HG03139 (cell line): Measurements from ENCODE around the gene TGFBR1.
"Not testable (repeated sequence)": the region's sequence is repeated elsewhere in the genome, so short reads cannot be mapped to it uniquely, and the experiment has no call there.

Experiments
- ATAC-seq: cut with Tn5 transposase; IDR thresholded peaks from one replicate; pipeline ENCODE4 v1.9.1; 2021; ENCODE audit not compliant: unreplicated experiment

Gene TGFBR1

DNA sequence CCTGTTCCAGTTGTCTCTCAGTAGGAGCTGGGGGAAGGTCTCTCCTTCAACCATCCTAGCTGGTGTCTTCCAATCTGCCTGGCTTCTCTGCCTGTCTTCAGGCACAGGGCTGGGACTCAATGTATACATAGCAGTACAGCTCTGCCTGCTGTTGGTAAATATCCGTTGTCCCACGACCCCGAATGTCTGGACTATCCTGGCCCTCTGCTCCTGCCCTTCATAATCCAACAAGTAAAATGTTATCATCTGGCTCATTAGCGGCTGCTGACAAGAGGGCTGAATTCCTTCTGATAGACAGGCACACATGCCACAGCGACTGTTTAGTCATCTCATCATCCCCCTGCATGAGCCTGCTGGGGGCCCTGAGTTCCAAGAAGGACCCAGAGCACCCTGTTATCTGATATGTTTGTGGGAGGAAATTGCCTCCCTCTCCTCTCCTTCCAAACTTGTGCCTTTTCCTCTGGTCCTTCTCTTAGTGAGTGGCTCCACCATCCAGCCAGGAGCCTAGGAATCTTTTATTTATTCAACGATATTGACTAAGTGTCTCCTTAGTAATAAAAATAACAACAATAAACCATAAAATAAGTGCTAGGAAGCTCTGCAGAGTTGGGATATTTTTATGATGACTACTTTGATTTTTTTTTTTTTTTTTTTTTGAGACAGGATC is 29.5 kb upstream of the TGFBR1 start:
- no peak for ATAC-seq

- ATAC-seq: no peak
Observed at GRCh38 chr9:99076030-99076429, 28.9 kb upstream of the TGFBR1 start.

- ATAC-seq: no peak
Observed at GRCh38 chr9:99076483-99077171, 28.3 kb upstream of the TGFBR1 start.

GRCh38 chr9:99078717-99079116 is 26.2 kb upstream of the TGFBR1 start:
- ATAC-seq: no peak

DNA sequence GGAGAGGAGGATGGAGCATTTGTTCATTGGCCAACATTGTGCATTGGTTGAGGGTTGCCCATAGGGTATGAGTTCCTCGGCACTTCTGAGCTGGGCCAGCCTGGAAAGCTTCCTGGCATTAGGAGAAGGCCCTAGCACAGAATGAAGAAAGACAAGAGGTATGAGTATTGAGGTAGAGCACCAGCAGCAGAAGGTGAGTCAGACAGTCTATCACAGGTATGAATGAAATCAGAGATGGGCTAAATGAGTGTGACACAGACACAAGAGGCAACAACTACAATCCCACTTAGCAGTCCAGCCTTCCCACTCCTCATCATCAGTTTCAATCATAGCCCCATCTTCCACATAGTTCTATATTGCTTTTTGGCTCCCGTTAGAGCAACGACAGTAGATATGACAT is 25.4 kb upstream of the TGFBR1 start:
- ATAC-seq: no peak

- no peak for ATAC-seq
Observed at GRCh38 chr9:99083051-99083450, 21.9 kb upstream of the TGFBR1 start.

DNA sequence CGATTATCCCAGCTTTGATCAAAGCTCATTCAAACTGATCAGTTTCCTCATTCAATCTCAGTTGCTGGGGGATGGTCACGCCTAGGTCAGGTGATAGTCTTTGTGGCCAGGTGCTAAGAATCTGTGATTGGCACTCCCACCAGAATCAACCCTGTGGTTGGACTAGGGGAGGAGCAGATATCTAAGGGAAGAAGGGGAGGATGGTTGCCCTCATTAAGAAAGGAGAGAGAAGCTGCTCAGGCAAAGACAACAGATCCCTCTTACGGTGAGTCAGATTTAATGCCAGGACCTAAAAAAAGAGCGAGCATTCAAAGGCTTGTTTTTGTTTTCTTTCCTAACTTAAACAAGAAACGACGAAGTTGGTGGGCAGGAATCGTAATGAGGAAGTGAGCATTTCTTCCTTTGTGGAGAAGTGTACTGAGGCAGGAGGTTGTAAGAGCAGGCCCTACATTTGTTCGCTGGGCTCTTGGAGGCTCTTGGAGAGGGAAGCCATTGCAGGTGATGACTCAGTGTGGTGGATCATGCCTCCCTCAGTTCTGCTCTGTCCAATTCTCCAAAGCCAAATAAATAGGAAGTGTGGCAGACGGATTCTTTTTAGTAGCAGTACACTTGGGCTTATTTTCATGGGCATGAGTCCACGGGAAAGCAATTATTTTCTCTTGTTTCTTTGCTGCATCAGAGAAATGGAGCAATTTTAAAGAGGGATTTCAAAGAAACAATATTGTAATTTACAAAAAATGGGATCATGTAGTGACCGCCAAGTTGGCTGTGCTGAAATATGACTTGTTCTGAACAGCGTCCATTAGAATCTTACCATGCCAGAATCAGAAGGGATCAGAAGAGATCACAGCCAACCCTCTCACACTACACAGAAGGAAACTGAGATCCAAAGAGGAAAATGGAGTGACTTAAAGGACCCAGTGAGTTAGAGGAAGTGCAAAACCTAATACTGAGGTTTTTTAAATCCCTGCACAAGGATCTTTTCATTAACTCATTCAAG is 18.7 kb upstream of the TGFBR1 start:
- no peak for ATAC-seq

DNA sequence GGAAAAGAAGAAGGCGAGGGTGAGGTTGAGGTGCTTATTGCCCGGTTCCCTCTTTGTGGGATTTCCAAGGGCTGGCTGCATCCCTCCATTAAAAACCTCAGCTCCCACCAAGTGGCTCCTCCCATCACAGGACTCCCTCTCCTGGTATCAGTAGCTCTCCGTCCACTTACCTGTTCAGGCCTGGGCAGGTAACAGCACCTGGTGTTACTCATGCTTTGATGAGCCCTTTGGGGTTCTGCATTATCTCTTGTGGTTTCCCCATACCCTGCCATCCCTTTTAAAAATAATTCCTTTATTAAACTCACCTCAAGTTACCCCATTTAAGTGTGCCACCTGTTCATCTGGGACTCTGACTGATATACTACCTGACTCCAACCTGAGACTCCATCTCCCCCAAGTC is 17.5 kb upstream of the TGFBR1 start:
- ATAC-seq: no peak

- ATAC-seq: no peak
Observed at GRCh38 chr9:99090336-99091130, 14.4 kb upstream of the TGFBR1 start.

DNA sequence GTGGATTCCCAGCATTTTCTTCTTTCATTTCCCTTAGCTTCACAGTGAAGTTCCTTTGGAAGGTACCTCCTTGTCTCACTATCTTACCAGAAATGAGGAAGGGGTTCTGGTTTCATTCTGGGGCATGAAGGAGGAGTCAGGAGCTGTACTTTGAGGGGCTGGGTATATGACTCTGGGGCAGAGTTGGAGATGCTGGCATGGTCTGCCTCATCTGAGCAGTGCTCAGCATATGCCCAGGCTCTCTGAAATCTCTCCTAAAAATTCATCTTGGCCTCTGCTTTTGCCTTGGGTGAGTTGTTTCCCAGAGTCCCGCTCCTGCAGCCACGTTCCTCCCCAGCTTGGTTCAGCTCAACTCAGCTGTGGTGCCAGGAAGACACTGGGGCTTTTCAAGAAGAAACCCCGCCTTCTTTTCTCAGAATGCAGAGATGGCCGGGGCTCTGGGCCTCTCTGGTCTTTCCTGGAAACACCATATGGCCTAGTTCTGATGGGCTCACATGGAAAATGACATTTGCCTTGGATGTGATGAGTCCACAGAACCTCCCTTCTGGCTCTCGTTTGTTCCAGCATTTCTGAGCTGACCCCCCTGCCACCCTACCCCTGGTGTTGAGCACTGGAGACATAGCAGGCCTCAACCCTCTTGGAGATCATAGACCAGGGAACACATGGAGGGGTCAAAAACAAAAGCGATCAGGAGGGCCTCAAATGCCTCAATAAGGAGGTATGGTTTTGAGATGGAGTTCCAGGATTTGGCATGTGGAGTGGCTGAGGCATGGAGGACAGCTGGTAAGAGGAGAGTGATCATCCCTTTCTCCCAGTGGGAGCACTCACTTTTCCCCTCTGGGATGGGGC is 12.0 kb upstream of the TGFBR1 start:
- no peak for ATAC-seq

DNA sequence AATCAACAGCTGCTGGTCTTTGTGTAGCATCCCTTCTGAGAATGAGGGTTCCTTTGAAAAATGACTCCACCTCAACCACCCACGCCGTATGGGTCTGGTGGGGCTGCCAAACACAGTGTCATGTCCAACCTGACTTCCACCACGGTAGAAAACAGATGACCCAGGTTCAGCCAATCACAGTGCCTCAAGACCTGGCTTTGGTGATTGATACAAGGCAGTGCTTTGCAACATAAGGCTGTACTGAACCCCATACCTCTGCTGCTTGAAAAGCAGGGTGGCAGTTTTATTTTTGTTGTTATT is 11.5 kb upstream of the TGFBR1 start:
- ATAC-seq: no peak

GRCh38 chr9:99095565-99095964 is 9.3 kb upstream of the TGFBR1 start:
- ATAC-seq: no peak

GRCh38 chr9:99096409-99096808 is 8.5 kb upstream of the TGFBR1 start:
- no peak for ATAC-seq

GRCh38 chr9:99099806-99100585 is 4.9 kb upstream of the TGFBR1 start:
- not testable (repeated sequence) for ATAC-seq

DNA sequence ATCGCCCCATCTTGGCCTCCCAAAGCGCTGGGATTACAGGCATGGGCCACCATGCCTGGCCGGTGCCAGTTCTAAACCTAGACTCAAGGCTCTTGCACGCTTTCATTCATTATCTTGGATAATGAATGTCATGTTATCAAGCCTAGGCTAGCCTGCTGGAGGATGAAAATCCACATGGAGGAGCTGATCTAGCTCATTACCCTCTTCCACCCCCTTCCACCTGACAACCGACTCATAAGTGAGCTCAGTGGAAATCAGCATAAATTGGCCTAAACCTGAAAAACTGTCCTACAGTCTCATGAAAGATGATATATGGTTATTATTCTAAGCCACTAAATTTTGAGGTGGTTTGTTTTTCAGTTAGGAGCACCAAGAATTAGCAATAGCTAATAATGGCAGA is 3.6 kb upstream of the TGFBR1 start:
- no peak for ATAC-seq

GRCh38 chr9:99101812-99102211 is 3.1 kb upstream of the TGFBR1 start:
- no peak for ATAC-seq

DNA sequence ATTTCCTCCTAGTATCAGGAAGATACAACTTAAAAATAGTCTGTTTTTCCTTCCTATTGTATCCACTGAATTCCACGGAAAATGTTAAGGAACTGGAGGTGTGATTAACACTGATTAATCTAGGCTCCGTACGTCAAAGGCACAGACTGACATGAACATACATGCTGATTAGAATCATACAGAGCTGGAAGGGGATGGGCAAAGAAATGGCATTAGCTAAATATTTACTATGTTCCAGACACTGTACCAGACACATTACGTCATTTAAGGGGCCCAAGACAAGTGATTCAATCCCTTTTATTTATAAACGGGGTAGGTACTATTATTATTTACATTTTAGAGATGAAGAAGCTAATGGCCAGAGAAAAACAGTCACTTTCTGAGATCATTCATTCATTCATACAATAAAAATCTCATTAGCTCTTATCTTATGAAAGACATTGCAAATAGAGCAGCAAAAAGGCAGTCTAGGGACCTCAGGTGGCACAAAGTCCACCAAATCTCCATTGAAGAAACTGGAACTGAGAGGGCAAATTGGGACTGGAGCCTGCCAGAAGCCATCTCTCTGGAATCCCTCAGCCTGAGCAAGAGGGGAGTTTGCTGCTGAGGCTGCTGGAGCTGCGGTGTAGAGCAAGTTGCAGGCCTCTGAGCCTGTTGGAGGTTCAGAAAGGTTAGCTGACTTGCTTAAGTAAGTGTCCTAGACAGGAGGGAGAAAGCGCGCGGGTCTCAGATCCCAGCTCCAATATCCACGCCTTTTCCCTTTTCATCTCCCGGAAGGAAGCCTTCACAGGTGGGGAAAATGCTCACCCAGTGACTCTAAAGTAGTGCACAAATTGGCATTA is 1.6 kb upstream of the TGFBR1 start:
- ATAC-seq: no peak

GRCh38 chr9:99103901-99104458 is 933 bp upstream of the TGFBR1 start:
- ATAC-seq: no peak
